GM12878 (cell line): ENCODE measurements around the gene KCNAB2. TPM values are rescaled to one million over a fixed set of nuclear protein-coding genes. Genes with fewer than 3 reads are reported as not detected.

Source experiments
- ATAC-seq: fragments of 200-7000 bp; cut with Tn5 transposase; 3 replicates; pipeline ENCODE4 v1.9.1; 2020; ENCODE audit warnings: mild to moderate bottlenecking, moderate library complexity
- BruUV-seq: library from RNA; stranded (reverse); fragments of 400-500 nt; replicated peaks from 2 replicates; lab custom pipeline; 2021; lab: Mats Ljungman, UMichigan
- CTCF ChIA-PET: fragments of 300-600 bp; sonication (Branson Sonifier 250); formaldehyde crosslinking; extraction: SDS; loops from one replicate; lab custom pipeline; 2021; ENCODE audit warnings: inconsistent platforms; lab: Yijun Ruan, JAX
- POLR2A ChIA-PET: fragments of 350-600 bp; formaldehyde crosslinking; extraction: SDS; loops from one replicate; lab custom pipeline; 2021; ENCODE audit warnings: inconsistent platforms; lab: Charles Lee
- RAD21 ChIA-PET: fragments of 300-600 bp; sonication (Branson Sonifier 250); formaldehyde crosslinking; loops from one replicate; lab custom pipeline; 2023; ENCODE audit warnings: antibody characterized with exemption; ENCODE audit not compliant: unreplicated experiment; lab: Charles Lee
- SMC1A ChIA-PET: fragments of 300-600 bp; sonication (Branson Sonifier 250); formaldehyde crosslinking; loops from one replicate; lab custom pipeline; 2023; ENCODE audit not compliant: unreplicated experiment, uncharacterized antibody; lab: Charles Lee
- DNase-seq: peaks from one replicate; pipeline ENCODE4 v3.0.0-alpha.2; 2011; ENCODE audit warnings: low read depth, low spot score
- FAIRE-seq: peaks from 3 replicates; lab custom pipeline; 2011; peaks lifted over from hg19 to GRCh38; lab: Jason Lieb, UNC
- H2AFZ ChIP-seq: 2 replicates; pipeline ENCODE4 v1.6.0; 2011; ENCODE audit warnings: low read depth, low read length, control low read depth; ENCODE audit not compliant: control insufficient read depth
- H3K27ac ChIP-seq: 2 replicates; pipeline ENCODE4 v1.5.1; 2011; ENCODE audit warnings: control low read depth; ENCODE audit not compliant: control insufficient read depth, insufficient read depth
- H3K27me3 ChIP-seq, 2 experiments: replicated peaks in 1 of 2; 2 replicates each; pipeline versions ENCODE4 v1.6.0 to v1.6.1; 2011; ENCODE audit warnings: low read length in 1 of 2; ENCODE audit not compliant: control insufficient read depth in 2 of 2, insufficient read depth in 2 of 2
- H3K36me3 ChIP-seq, 2 experiments: 2 replicates each; pipeline ENCODE4 v1.5.1; 2011; ENCODE audit warnings: low read length in 1 of 2; ENCODE audit not compliant: control insufficient read depth in 2 of 2, insufficient read depth in 2 of 2
- H3K4me1 ChIP-seq: 2 replicates; pipeline ENCODE4 v1.6.1; 2011; ENCODE audit warnings: mild to moderate bottlenecking, low read length, moderate library complexity, mixed read lengths; ENCODE audit not compliant: control insufficient read depth, insufficient read depth
- H3K4me2 ChIP-seq: 2 replicates; pipeline ENCODE4 v1.6.0; 2011; ENCODE audit warnings: control low read depth; ENCODE audit not compliant: control insufficient read depth, insufficient read depth
- H3K4me3 ChIP-seq: fragments of 200-600 bp; sonication (generic); 2 replicates; pipeline ENCODE4 v1.5.1; 2016
- H3K79me2 ChIP-seq: 2 replicates; pipeline ENCODE4 v1.6.0; 2011; ENCODE audit warnings: low read length; ENCODE audit not compliant: control insufficient read depth, insufficient read depth
- H3K9ac ChIP-seq: 2 replicates; pipeline ENCODE4 v1.8.0; 2011; ENCODE audit warnings: low read length, control low read depth, mixed read lengths; ENCODE audit not compliant: control insufficient read depth, insufficient read depth
- H3K9me3 ChIP-seq: replicated peaks from 3 replicates; pipeline ENCODE4 v1.5.1; 2011; ENCODE audit warnings: mild to moderate bottlenecking, low read length; ENCODE audit not compliant: control insufficient read depth, insufficient read depth
- H4K20me1 ChIP-seq: 2 replicates; pipeline ENCODE4 v1.6.0; 2011; ENCODE audit not compliant: control insufficient read depth, insufficient read depth
- ATF7 ChIP-seq: fragments of 450-650 bp; IDR thresholded peaks from 2 replicates; pipeline ENCODE4 v1.6.1; 2016; ENCODE audit warnings: low read depth, mild to moderate bottlenecking
- CBX3 ChIP-seq: fragments of 200-600 bp; sonication (generic); IDR thresholded peaks from 2 replicates; pipeline ENCODE4 v1.6.1; 2016; ENCODE audit warnings: low read depth, borderline replicate concordance
- CHD4 ChIP-seq: fragments of 200-600 bp; sonication (generic); IDR thresholded peaks from 2 replicates; pipeline ENCODE4 v1.6.1; 2016; ENCODE audit warnings: mild to moderate bottlenecking
- CREB1 ChIP-seq: IDR thresholded peaks from 2 replicates; pipeline ENCODE4 v1.6.1; 2012; ENCODE audit warnings: low read depth, mild to moderate bottlenecking, inconsistent platforms
- ESRRA ChIP-seq: IDR thresholded peaks from 2 replicates; pipeline ENCODE4 v1.6.1; 2012; ENCODE audit warnings: mild to moderate bottlenecking, low read length, improper control_type of control experiment
- GABPA ChIP-seq: IDR thresholded peaks from 2 replicates; pipeline ENCODE4 v1.6.1; 2014; ENCODE audit warnings: antibody characterized with exemption, low read depth, mild to moderate bottlenecking, inconsistent platforms
- HDAC2 ChIP-seq: fragments of 200-600 bp; sonication (generic); IDR thresholded peaks from 2 replicates; pipeline ENCODE4 v1.6.1; 2017
- HDAC6 ChIP-seq: fragments of 200-600 bp; sonication (generic); IDR thresholded peaks from one replicate; pipeline ENCODE4 v1.8.0; 2017; ENCODE audit warnings: antibody characterized with exemption; ENCODE audit not compliant: unreplicated experiment
- JUND ChIP-seq: IDR thresholded peaks from 2 replicates; pipeline ENCODE4 v1.6.1; 2012; ENCODE audit warnings: low read depth, mild to moderate bottlenecking, low read length, improper control_type of control experiment, moderate library complexity
- NFIC ChIP-seq: IDR thresholded peaks from 2 replicates; pipeline ENCODE4 v1.6.1; 2012; ENCODE audit warnings: low read depth, mild to moderate bottlenecking, inconsistent platforms, low read length, moderate library complexity
- PML ChIP-seq: IDR thresholded peaks from 2 replicates; pipeline ENCODE4 v1.6.1; 2012; ENCODE audit warnings: low read length, inconsistent platforms
- SMC3 ChIP-seq: IDR thresholded peaks from 2 replicates; pipeline ENCODE4 v1.6.1; 2011; ENCODE audit warnings: low read length, improper control_type of control experiment, borderline replicate concordance
- YBX1 ChIP-seq: fragments of 450-650 bp; IDR thresholded peaks from 2 replicates; pipeline ENCODE4 v1.6.1; 2016; ENCODE audit warnings: antibody characterized with exemption
- ZNF274 ChIP-seq: IDR thresholded peaks from one replicate; pipeline ENCODE4 v1.8.0; 2011; ENCODE audit not compliant: insufficient read length, insufficient read depth
- WGBS: methylation state at CpG from one replicate; pipeline ENCODE4 v1.1.6; 2016; ENCODE audit warnings: low lambda C conversion rate; ENCODE audit not compliant: insufficient replicate concordance, insufficient coverage; ENCODE audit errors: missing lambda C conversion rate; 5-methylcytosine and 5-hydroxymethylcytosine counted together
- in situ Hi-C: fragments of 300-500 bp; cut with MboI; formaldehyde crosslinking; loops from 9 replicates; pipeline ENCODE4 v1.14.3; 2018; ENCODE audit warnings: mixed read lengths
- intact Hi-C: fragments of 100-400 bp; cut with micrococcal nuclease; formaldehyde crosslinking; loops from one replicate; pipeline ENCODE4 v1.14.2; 2022; ENCODE audit not compliant: unreplicated experiment
- polyA plus RNA-seq, 11 experiments: library from polyadenylated mRNA; depleted of rRNA in 4 of 11; unstranded in 6 of 11; stranded (reverse) in 5 of 11; fragments of >200 nt; fragmentation: Nextera tagmentation in 4 of 11; fragmentation: Illumina TruSeq in 1 of 11; extraction: Ambion mirVana in 4 of 11; extraction: Trizol in 1 of 11; gene quantifications; 1 replicate in 1 of 11; 2 replicates in 10 of 11; pipeline versions ENCODE4 v1.2.1 to v1.2.3, GENCODE V29; 2011 to 2016; ENCODE audit warnings: inconsistent platforms in 2 of 11, missing spikeins in 2 of 11, low read depth in 1 of 11
- total RNA-seq, 4 experiments: library from RNA; depleted of rRNA in 3 of 4; stranded (reverse); fragments of >200 nt in 3 of 4; fragmentation: Illumina TruSeq in 1 of 4; extraction: Trizol in 1 of 4; gene quantifications; 2 replicates each; pipeline versions ENCODE4 v1.2.1 to v1.2.3, GENCODE V29; 2013 to 2021
- TF ChIP-seq, protein P1 (sequence below): IDR thresholded peaks from 2 replicates; pipeline ENCODE4 v1.6.1; 2011; ENCODE audit warnings: borderline replicate concordance, low read depth, mild to moderate bottlenecking, moderate library complexity, low read length; ENCODE audit not compliant: insufficient read depth, poor library complexity, severe bottlenecking
- TF ChIP-seq, protein P2 (sequence below): fragments of 450-650 bp; formaldehyde crosslinking; IDR thresholded peaks from 2 replicates; pipeline ENCODE4 v1.4.0; 2020; ENCODE audit warnings: mild to moderate bottlenecking, moderate library complexity
- TF ChIP-seq, protein P3 (sequence below): fragments of 150-350 bp; IDR thresholded peaks from 2 replicates; pipeline ENCODE4 v1.6.1; 2014; ENCODE audit warnings: mild to moderate bottlenecking, low read depth, low read length
- TF ChIP-seq, protein P4 (sequence below): IDR thresholded peaks from 2 replicates; pipeline ENCODE4 v1.6.1; 2012; ENCODE audit warnings: low read depth, low read length, improper control_type of control experiment

KCNAB2 gene
- total and polyA plus RNA-seq, 10 of the 15 experiments (the other 5 are each of a cell fraction or from before 2014, with no cell fraction given): 2.9 to 123 (median 62.4) TPM

DNA sequence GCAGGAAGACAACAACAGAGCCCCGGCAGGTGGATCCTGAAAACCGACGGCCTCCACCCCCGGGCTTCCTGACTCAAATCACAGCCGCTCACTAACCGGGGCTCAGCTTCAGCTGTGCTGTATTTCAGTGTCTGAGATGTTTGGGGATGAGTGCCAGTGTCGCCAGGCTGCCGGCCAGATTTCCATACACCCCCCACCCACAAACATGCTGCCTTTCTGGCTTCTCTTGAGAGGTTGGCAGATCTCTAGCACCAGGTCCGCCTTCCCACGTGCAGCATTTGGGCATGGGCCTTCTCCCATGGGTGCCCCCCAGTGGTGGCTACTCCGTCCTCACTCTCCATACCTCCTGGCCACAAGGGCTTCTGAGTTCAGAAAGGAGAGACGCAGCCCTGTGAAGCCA, 34.8 kb downstream of the KCNAB2 start:
- H3K4me1 ChIP-seq: no peaks in the 10 kb centered on the region
- H3K36me3 ChIP-seq: peaks cover 9 to 15% of the 10 kb centered on the region in 2 experiments; a peak in 3 of 4 replicates
- H4K20me1 ChIP-seq: no peaks in the 10 kb centered on the region
- 87% methylated on average over 12 of the region's 12 CpGs for WGBS
- BruUV-seq: no TSS peak
- H3K4me2 ChIP-seq: no peak overlapping the region
- no peak for ATAC-seq
- ChIA-PET SMC1A (interaction anchor here (0.7 kb wide), 1 partner anchor 722 kb away, joined by 3 read pairs; no protein-coding TSS in a partner anchor), POLR2A (no interaction called here), RAD21 (no interaction called here), CTCF (no interaction called here)
- no peaks in the 10 kb centered on the region for H3K9me3 ChIP-seq
- H3K4me3 ChIP-seq: no peak overlapping the region
- in situ Hi-C loops (no loop called here), intact Hi-C loops (no loop called here)
- no peak overlapping the region for H2AFZ ChIP-seq
- H3K79me2 ChIP-seq: no peaks in the 10 kb centered on the region
- no peak for DNase-seq
- no peak for FAIRE-seq
- H3K9ac ChIP-seq: no peak overlapping the region
- H3K27ac ChIP-seq: no peak overlapping the region
- no peak for TF ChIP-seq NFIC
- no peak for TF ChIP-seq ATF7
- no peak for TF ChIP-seq JUND
- no peak for TF ChIP-seq YBX1
- TF ChIP-seq HDAC6: no peak
- TF ChIP-seq HDAC2: no peak
- TF ChIP-seq, protein P1, sequence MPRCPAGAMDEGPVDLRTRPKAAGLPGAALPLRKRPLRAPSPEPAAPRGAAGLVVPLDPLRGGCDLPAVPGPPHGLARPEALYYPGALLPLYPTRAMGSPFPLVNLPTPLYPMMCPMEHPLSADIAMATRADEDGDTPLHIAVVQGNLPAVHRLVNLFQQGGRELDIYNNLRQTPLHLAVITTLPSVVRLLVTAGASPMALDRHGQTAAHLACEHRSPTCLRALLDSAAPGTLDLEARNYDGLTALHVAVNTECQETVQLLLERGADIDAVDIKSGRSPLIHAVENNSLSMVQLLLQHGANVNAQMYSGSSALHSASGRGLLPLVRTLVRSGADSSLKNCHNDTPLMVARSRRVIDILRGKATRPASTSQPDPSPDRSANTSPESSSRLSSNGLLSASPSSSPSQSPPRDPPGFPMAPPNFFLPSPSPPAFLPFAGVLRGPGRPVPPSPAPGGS: no peak
- no peak for TF ChIP-seq ZNF274
- TF ChIP-seq, protein P2, sequence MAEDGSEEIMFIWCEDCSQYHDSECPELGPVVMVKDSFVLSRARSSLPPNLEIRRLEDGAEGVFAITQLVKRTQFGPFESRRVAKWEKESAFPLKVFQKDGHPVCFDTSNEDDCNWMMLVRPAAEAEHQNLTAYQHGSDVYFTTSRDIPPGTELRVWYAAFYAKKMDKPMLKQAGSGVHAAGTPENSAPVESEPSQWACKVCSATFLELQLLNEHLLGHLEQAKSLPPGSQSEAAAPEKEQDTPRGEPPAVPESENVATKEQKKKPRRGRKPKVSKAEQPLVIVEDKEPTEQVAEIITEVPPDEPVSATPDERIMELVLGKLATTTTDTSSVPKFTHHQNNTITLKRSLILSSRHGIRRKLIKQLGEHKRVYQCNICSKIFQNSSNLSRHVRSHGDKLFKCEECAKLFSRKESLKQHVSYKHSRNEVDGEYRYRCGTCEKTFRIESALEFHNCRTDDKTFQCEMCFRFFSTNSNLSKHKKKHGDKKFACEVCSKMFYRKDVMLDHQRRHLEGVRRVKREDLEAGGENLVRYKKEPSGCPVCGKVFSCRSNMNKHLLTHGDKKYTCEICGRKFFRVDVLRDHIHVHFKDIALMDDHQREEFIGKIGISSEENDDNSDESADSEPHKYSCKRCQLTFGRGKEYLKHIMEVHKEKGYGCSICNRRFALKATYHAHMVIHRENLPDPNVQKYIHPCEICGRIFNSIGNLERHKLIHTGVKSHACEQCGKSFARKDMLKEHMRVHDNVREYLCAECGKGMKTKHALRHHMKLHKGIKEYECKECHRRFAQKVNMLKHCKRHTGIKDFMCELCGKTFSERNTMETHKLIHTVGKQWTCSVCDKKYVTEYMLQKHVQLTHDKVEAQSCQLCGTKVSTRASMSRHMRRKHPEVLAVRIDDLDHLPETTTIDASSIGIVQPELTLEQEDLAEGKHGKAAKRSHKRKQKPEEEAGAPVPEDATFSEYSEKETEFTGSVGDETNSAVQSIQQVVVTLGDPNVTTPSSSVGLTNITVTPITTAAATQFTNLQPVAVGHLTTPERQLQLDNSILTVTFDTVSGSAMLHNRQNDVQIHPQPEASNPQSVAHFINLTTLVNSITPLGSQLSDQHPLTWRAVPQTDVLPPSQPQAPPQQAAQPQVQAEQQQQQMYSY (CRISPR knock-in tag): no peak
- TF ChIP-seq, protein P3, sequence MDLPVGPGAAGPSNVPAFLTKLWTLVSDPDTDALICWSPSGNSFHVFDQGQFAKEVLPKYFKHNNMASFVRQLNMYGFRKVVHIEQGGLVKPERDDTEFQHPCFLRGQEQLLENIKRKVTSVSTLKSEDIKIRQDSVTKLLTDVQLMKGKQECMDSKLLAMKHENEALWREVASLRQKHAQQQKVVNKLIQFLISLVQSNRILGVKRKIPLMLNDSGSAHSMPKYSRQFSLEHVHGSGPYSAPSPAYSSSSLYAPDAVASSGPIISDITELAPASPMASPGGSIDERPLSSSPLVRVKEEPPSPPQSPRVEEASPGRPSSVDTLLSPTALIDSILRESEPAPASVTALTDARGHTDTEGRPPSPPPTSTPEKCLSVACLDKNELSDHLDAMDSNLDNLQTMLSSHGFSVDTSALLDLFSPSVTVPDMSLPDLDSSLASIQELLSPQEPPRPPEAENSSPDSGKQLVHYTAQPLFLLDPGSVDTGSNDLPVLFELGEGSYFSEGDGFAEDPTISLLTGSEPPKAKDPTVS: no peak
- no peak for TF ChIP-seq SMC3
- no peak for TF ChIP-seq PML
- no peak for TF ChIP-seq CREB1
- TF ChIP-seq ESRRA: no peak
- no peak for TF ChIP-seq CHD4
- TF ChIP-seq CBX3: no peak
- TF ChIP-seq, protein P4, sequence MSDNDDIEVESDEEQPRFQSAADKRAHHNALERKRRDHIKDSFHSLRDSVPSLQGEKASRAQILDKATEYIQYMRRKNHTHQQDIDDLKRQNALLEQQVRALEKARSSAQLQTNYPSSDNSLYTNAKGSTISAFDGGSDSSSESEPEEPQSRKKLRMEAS: no peak
- no peak for TF ChIP-seq GABPA
- no peaks in the 10 kb centered on the region for H3K27me3 ChIP-seq
